ENCODE results near the gene SLC28A3.

Gene SLC28A3

DNA sequence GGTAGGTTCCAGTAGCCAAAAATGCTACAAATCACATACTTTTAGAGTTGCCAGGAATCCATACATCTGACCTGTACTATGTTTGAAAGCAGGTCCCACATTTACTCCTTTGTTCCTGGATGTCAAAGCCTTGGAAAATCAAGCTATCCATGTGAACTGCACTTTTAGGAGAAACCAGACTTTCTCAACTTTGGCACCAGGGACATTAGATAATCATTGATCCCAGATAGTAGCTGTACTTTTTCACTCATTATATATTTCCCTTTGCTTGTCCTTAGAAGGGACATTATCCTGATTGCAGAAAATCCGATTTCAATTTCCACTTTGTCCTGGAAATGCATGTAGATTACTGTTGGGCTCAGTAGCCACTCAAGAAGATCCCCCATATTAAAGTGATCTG lies 44.1 kb upstream of the SLC28A3 start:
- H3K4me1 ChIP-seq (ENCODE audit: insufficient read depth, poor library complexity, severe bottlenecking) = no peaks in the 10 kb centered on the region
- DNase-seq (ENCODE audit: low spot score) = no peak
- no peak overlapping the region for H3K27ac ChIP-seq (ENCODE audit: poor library complexity, severe bottlenecking)
- ATAC-seq (ENCODE audit: low read depth) = no peak
- TF ChIP-seq, protein P1, sequence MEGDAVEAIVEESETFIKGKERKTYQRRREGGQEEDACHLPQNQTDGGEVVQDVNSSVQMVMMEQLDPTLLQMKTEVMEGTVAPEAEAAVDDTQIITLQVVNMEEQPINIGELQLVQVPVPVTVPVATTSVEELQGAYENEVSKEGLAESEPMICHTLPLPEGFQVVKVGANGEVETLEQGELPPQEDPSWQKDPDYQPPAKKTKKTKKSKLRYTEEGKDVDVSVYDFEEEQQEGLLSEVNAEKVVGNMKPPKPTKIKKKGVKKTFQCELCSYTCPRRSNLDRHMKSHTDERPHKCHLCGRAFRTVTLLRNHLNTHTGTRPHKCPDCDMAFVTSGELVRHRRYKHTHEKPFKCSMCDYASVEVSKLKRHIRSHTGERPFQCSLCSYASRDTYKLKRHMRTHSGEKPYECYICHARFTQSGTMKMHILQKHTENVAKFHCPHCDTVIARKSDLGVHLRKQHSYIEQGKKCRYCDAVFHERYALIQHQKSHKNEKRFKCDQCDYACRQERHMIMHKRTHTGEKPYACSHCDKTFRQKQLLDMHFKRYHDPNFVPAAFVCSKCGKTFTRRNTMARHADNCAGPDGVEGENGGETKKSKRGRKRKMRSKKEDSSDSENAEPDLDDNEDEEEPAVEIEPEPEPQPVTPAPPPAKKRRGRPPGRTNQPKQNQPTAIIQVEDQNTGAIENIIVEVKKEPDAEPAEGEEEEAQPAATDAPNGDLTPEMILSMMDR (IDR thresholded peaks at IDR 0.05; ENCODE audit: poor library complexity, severe bottlenecking) = no peak
- H3K27me3 ChIP-seq (ENCODE audit: insufficient read depth, poor library complexity, severe bottlenecking) = no peaks in the 10 kb centered on the region
- H3K9me3 ChIP-seq (ENCODE audit: severe bottlenecking) = no peaks in the 10 kb centered on the region
- no peak overlapping the region for H3K4me3 ChIP-seq (ENCODE audit: severe bottlenecking)
- no peaks in the 10 kb centered on the region for H3K36me3 ChIP-seq (ENCODE audit: low read depth)

GRCh38 chr9:84383178-84383577 lies 42.6 kb upstream of the SLC28A3 start:
- Histone ChIP-seq H3K9me3 (ENCODE audit: severe bottlenecking) (no peaks in the 10 kb centered on the region), H3K27ac (ENCODE audit: poor library complexity, severe bottlenecking) (no peak overlapping the region), H3K27me3 (ENCODE audit: insufficient read depth, poor library complexity, severe bottlenecking) (no peaks in the 10 kb centered on the region), H3K4me3 (ENCODE audit: severe bottlenecking) (no peak overlapping the region), H3K36me3 (ENCODE audit: low read depth) (no peaks in the 10 kb centered on the region), H3K4me1 (ENCODE audit: insufficient read depth, poor library complexity, severe bottlenecking) (no peaks in the 10 kb centered on the region)
- ATAC-seq (ENCODE audit: low read depth) = no peak
- TF ChIP-seq, protein P1 (IDR thresholded peaks at IDR 0.05; ENCODE audit: poor library complexity, severe bottlenecking) = no peak
- no peak for DNase-seq (ENCODE audit: low spot score)

DNA sequence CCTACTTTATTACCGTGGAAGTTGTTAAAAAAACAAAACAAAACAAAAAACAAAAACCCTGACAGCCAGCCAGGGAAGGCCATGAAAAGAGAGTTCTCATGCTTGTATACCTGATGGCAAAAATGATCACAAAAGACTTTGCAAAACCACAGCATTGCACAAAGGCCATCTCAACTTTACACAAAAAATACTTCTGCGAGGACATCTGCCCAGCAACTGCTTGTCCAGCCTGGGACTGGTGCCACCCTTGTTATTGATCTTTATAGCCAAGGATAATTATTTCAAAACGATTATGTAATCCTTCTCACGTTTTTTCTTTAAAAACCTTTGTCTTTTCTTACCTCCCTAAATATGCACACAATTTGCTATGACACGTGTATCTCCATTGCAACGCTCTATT lies 42.2 kb upstream of the SLC28A3 start:
- DNase-seq (ENCODE audit: low spot score) (no peak), ATAC-seq (ENCODE audit: low read depth) (no peak)
- Histone ChIP-seq H3K9me3 (ENCODE audit: severe bottlenecking) (no peaks in the 10 kb centered on the region), H3K27me3 (ENCODE audit: insufficient read depth, poor library complexity, severe bottlenecking) (no peaks in the 10 kb centered on the region), H3K27ac (ENCODE audit: poor library complexity, severe bottlenecking) (no peak overlapping the region), H3K4me3 (ENCODE audit: severe bottlenecking) (no peak overlapping the region), H3K36me3 (ENCODE audit: low read depth) (no peaks in the 10 kb centered on the region), H3K4me1 (ENCODE audit: insufficient read depth, poor library complexity, severe bottlenecking) (no peaks in the 10 kb centered on the region)
- TF ChIP-seq, protein P1 (IDR thresholded peaks at IDR 0.05; ENCODE audit: poor library complexity, severe bottlenecking) = no peak

DNA sequence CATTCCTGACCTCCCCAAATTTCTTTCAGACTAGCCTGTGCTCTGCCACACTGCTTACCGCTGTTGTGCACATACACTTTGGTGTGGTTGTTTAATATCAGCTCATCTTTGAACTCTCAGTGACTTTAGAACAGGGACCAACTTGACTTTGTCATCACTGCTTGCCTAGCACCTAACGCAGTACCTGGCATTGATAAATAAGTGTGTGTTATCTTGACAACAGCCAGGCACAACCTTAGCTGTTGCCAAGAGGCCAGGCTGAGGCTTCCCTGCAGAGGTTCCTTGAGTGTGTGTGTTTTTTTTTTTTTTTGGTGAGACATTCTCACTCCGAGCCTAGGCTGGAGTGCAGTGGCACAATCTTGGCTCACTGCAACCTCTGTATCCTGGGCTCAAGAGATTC lies 41.0 kb upstream of the SLC28A3 start:
- ATAC-seq (ENCODE audit: low read depth) = no peak
- H3K36me3 ChIP-seq (ENCODE audit: low read depth) = no peaks in the 10 kb centered on the region
- no peak overlapping the region for H3K27ac ChIP-seq (ENCODE audit: poor library complexity, severe bottlenecking)
- DNase-seq (ENCODE audit: low spot score) = no peak
- no peak overlapping the region for H3K4me3 ChIP-seq (ENCODE audit: severe bottlenecking)
- H3K9me3 ChIP-seq (ENCODE audit: severe bottlenecking) = no peaks in the 10 kb centered on the region
- TF ChIP-seq, protein P1 (IDR thresholded peaks at IDR 0.05; ENCODE audit: poor library complexity, severe bottlenecking) = no peak
- H3K27me3 ChIP-seq (ENCODE audit: insufficient read depth, poor library complexity, severe bottlenecking) = no peaks in the 10 kb centered on the region
- no peaks in the 10 kb centered on the region for H3K4me1 ChIP-seq (ENCODE audit: insufficient read depth, poor library complexity, severe bottlenecking)

DNA sequence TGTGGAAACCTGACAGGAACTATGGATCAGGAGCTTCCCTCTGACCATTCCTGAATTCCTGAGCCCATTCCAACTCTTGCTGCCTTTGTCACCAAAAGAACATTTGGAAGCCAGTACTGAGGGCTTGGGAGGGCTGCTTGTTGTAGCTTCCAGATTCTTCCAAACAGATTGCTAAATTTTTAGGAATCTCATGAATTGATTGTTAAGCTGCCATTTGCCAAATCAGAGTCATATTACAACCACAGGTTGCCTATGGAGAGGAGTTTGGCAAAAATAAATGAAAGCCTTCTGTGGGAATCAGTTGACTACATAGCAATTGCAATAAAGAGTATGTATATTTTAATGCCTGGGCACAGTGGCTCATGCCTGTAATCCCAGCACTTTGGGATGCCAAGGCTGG lies 39.2 kb upstream of the SLC28A3 start:
- Histone ChIP-seq H3K9me3 (ENCODE audit: severe bottlenecking) (no peaks in the 10 kb centered on the region), H3K4me3 (ENCODE audit: severe bottlenecking) (no peak overlapping the region), H3K36me3 (ENCODE audit: low read depth) (no peaks in the 10 kb centered on the region), H3K4me1 (ENCODE audit: insufficient read depth, poor library complexity, severe bottlenecking) (no peaks in the 10 kb centered on the region), H3K27ac (ENCODE audit: poor library complexity, severe bottlenecking) (no peak overlapping the region), H3K27me3 (ENCODE audit: insufficient read depth, poor library complexity, severe bottlenecking) (no peaks in the 10 kb centered on the region)
- TF ChIP-seq, protein P1 (IDR thresholded peaks at IDR 0.05; ENCODE audit: poor library complexity, severe bottlenecking) = no peak
- DNase-seq (ENCODE audit: low spot score) (no peak), ATAC-seq (ENCODE audit: low read depth) (no peak)

All from RWPE2 (cell line).